SK-N-SH treated with all-trans-retinoic acid at 6 μM for 48 hours (cell line): Measurements from ENCODE around the gene TEAD1.
"Not testable (repeated sequence)": the region's sequence is repeated elsewhere in the genome, so short reads cannot be mapped to it uniquely, and the experiment has no call there.

ENCODE experiments used
- ATAC-seq: fragments of 200-7000 bp; cut with Tn5 transposase; 3 replicates; pipeline ENCODE4 v1.9.1; 2020; ENCODE audit warnings: mild to moderate bottlenecking, moderate library complexity
- ARNTL ChIP-seq: fragments of 450-650 bp; formaldehyde crosslinking; IDR thresholded peaks from 2 replicates; pipeline ENCODE4 v1.5.0; 2020; ENCODE audit warnings: low read depth, mild to moderate bottlenecking, moderate library complexity, borderline replicate concordance
- BACH2 ChIP-seq: fragments of 250-450 bp; sonication (Bioruptor Pico); IDR thresholded peaks from 2 replicates; pipeline ENCODE4 v1.9.0; 2021; ENCODE audit warnings: mild to moderate bottlenecking, borderline replicate concordance
- CSDC2 ChIP-seq: fragments of 250-450 bp; sonication (Bioruptor Pico); IDR thresholded peaks from 2 replicates; pipeline ENCODE4 v1.5.0; 2020; ENCODE audit warnings: mild to moderate bottlenecking, moderate library complexity
- ESRRG ChIP-seq: fragments of 250-450 bp; sonication (Bioruptor Pico); IDR thresholded peaks from 2 replicates; pipeline ENCODE4 v1.6.1; 2021; ENCODE audit warnings: mild to moderate bottlenecking
- OSR1 ChIP-seq: fragments of 250-450 bp; sonication (Bioruptor Pico); IDR thresholded peaks from 2 replicates; pipeline ENCODE4 v1.8.0; 2022; ENCODE audit warnings: moderate library complexity, mild to moderate bottlenecking, inconsistent platforms
- PPARA ChIP-seq: fragments of 250-450 bp; sonication (Bioruptor Pico); IDR thresholded peaks from 2 replicates; pipeline ENCODE4 v1.5.0; 2020; ENCODE audit warnings: mild to moderate bottlenecking, borderline replicate concordance
- RARB ChIP-seq: fragments of 250-450 bp; sonication (Bioruptor Pico); IDR thresholded peaks from 2 replicates; pipeline ENCODE4 v1.8.0; 2021; ENCODE audit warnings: mild to moderate bottlenecking, moderate library complexity
- SNAI2 ChIP-seq: fragments of 250-450 bp; sonication (Bioruptor Pico); IDR thresholded peaks from 2 replicates; pipeline ENCODE4 v1.5.0; 2020; ENCODE audit warnings: mild to moderate bottlenecking, moderate library complexity
- TCF4 ChIP-seq: fragments of 250-450 bp; sonication (Bioruptor Pico); IDR thresholded peaks from 2 replicates; pipeline ENCODE4 v1.8.0; 2021; ENCODE audit warnings: mild to moderate bottlenecking, moderate library complexity, borderline replicate concordance
- TOX ChIP-seq: fragments of 250-450 bp; sonication (Bioruptor Pico); IDR thresholded peaks from 2 replicates; pipeline ENCODE4 v1.8.0; 2021; ENCODE audit warnings: mild to moderate bottlenecking, moderate library complexity, borderline replicate concordance
- ZC3H10 ChIP-seq: fragments of 250-450 bp; sonication (Bioruptor Pico); IDR thresholded peaks from 2 replicates; pipeline ENCODE4 v1.5.1; 2021; ENCODE audit warnings: mild to moderate bottlenecking, moderate library complexity
- ZFP3 ChIP-seq: fragments of 250-450 bp; sonication (Bioruptor Pico); IDR thresholded peaks from 2 replicates; pipeline ENCODE4 v1.5.0; 2020; ENCODE audit warnings: mild to moderate bottlenecking, moderate library complexity
- ZFP30 ChIP-seq: fragments of 450-650 bp; formaldehyde crosslinking; IDR thresholded peaks from 2 replicates; pipeline ENCODE4 v1.5.0; 2022; ENCODE audit warnings: mild to moderate bottlenecking, moderate library complexity
- ZNF70 ChIP-seq: fragments of 450-650 bp; formaldehyde crosslinking; IDR thresholded peaks from 2 replicates; pipeline ENCODE4 v1.5.0; 2020; ENCODE audit warnings: mild to moderate bottlenecking, moderate library complexity
- ZNF8 ChIP-seq: fragments of 450-650 bp; formaldehyde crosslinking; IDR thresholded peaks from 2 replicates; pipeline ENCODE4 v1.5.0; 2020; ENCODE audit warnings: mild to moderate bottlenecking, moderate library complexity
- TF ChIP-seq, protein P1 (sequence below): fragments of 250-450 bp; sonication (Bioruptor Pico); IDR thresholded peaks from 2 replicates; pipeline ENCODE4 v1.5.1; 2021; ENCODE audit warnings: mild to moderate bottlenecking, moderate library complexity
- TF ChIP-seq, protein P2 (sequence below): fragments of 250-450 bp; sonication (Bioruptor Pico); IDR thresholded peaks from 2 replicates; pipeline ENCODE4 v1.5.0; 2020; ENCODE audit warnings: mild to moderate bottlenecking, moderate library complexity
- TF ChIP-seq, protein P3 (sequence below): fragments of 250-450 bp; sonication (Bioruptor Pico); IDR thresholded peaks from 2 replicates; pipeline ENCODE4 v1.8.0; 2020; ENCODE audit warnings: mild to moderate bottlenecking, moderate library complexity, borderline replicate concordance

TEAD1 gene

DNA sequence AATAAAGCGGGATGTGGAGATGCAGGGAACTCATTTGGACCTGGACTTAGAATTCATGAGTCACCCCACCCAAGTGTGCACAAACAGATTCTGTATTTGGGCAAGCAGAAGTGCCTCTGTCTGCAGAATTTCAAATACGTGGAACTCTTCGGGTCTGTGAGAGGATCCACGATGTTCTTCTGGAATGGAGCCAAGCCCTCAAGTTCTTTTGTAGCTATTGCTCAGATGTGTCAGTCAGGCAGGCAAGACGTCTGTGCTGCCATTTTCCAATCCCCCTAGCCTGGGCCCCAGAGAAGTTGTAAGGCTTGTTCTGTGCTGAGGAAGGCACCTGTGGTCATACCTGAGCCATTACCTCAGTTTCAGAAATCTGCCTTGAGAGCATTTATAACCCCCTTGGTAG, 202.1 kb downstream of the TEAD1 start:
- no peak for ATAC-seq
- TF ChIP-seq ZC3H10 (CRISPR knock-in tag): no peak
- no peak for TF ChIP-seq ZNF8 (CRISPR knock-in tag)
- TF ChIP-seq ZNF70: no peak
- no peak for TF ChIP-seq TOX (CRISPR knock-in tag)
- TF ChIP-seq, protein P1, sequence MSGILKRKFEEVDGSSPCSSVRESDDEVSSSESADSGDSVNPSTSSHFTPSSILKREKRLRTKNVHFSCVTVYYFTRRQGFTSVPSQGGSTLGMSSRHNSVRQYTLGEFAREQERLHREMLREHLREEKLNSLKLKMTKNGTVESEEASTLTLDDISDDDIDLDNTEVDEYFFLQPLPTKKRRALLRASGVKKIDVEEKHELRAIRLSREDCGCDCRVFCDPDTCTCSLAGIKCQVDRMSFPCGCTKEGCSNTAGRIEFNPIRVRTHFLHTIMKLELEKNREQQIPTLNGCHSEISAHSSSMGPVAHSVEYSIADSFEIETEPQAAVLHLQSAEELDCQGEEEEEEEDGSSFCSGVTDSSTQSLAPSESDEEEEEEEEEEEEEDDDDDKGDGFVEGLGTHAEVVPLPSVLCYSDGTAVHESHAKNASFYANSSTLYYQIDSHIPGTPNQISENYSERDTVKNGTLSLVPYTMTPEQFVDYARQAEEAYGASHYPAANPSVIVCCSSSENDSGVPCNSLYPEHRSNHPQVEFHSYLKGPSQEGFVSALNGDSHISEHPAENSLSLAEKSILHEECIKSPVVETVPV (CRISPR knock-in tag): no peak
- TF ChIP-seq BACH2: no peak
- TF ChIP-seq ESRRG (CRISPR knock-in tag): no peak

DNA sequence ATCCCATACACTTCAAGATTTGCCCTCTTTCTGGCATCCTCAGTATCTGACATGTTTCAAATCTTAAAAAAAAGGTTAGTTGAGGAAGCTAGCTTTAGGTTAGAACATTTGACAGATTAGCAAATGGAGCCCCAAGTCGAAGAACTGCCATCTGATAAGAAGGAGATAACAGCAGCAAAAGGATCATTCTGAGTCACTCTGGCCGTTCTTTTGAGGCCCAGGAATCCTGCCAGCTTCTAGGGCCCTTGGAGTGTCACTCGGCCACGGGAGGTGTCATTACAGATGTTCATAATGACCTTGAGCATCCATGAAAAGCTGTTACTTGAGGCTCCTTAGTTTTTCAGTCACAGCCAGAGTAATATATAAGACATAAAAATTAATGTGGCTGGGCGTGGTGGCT, 202.8 kb downstream of the TEAD1 start:
- ATAC-seq: no peak
- TF ChIP-seq, protein P2, sequence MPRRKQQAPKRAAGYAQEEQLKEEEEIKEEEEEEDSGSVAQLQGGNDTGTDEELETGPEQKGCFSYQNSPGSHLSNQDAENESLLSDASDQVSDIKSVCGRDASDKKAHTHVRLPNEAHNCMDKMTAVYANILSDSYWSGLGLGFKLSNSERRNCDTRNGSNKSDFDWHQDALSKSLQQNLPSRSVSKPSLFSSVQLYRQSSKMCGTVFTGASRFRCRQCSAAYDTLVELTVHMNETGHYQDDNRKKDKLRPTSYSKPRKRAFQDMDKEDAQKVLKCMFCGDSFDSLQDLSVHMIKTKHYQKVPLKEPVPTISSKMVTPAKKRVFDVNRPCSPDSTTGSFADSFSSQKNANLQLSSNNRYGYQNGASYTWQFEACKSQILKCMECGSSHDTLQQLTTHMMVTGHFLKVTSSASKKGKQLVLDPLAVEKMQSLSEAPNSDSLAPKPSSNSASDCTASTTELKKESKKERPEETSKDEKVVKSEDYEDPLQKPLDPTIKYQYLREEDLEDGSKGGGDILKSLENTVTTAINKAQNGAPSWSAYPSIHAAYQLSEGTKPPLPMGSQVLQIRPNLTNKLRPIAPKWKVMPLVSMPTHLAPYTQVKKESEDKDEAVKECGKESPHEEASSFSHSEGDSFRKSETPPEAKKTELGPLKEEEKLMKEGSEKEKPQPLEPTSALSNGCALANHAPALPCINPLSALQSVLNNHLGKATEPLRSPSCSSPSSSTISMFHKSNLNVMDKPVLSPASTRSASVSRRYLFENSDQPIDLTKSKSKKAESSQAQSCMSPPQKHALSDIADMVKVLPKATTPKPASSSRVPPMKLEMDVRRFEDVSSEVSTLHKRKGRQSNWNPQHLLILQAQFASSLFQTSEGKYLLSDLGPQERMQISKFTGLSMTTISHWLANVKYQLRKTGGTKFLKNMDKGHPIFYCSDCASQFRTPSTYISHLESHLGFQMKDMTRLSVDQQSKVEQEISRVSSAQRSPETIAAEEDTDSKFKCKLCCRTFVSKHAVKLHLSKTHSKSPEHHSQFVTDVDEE (CRISPR knock-in tag): no peak
- TF ChIP-seq BACH2 (no peak), SNAI2 (CRISPR knock-in tag) (no peak), ZFP30 (CRISPR knock-in tag) (no peak), ZFP3 (no peak), TCF4 (CRISPR knock-in tag) (no peak), ESRRG (CRISPR knock-in tag) (no peak), PPARA (no peak), ZNF8 (CRISPR knock-in tag) (no peak), ARNTL (CRISPR knock-in tag) (no peak), OSR1 (CRISPR knock-in tag) (no peak), ZC3H10 (CRISPR knock-in tag) (no peak), ZNF70 (no peak), RARB (CRISPR knock-in tag) (no peak), TOX (CRISPR knock-in tag) (no peak)
- TF ChIP-seq, protein P3, sequence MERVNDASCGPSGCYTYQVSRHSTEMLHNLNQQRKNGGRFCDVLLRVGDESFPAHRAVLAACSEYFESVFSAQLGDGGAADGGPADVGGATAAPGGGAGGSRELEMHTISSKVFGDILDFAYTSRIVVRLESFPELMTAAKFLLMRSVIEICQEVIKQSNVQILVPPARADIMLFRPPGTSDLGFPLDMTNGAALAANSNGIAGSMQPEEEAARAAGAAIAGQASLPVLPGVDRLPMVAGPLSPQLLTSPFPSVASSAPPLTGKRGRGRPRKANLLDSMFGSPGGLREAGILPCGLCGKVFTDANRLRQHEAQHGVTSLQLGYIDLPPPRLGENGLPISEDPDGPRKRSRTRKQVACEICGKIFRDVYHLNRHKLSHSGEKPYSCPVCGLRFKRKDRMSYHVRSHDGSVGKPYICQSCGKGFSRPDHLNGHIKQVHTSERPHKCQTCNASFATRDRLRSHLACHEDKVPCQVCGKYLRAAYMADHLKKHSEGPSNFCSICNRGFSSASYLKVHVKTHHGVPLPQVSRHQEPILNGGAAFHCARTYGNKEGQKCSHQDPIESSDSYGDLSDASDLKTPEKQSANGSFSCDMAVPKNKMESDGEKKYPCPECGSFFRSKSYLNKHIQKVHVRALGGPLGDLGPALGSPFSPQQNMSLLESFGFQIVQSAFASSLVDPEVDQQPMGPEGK (CRISPR knock-in tag): no peak
- TF ChIP-seq, protein P1 (CRISPR knock-in tag): no peak

DNA sequence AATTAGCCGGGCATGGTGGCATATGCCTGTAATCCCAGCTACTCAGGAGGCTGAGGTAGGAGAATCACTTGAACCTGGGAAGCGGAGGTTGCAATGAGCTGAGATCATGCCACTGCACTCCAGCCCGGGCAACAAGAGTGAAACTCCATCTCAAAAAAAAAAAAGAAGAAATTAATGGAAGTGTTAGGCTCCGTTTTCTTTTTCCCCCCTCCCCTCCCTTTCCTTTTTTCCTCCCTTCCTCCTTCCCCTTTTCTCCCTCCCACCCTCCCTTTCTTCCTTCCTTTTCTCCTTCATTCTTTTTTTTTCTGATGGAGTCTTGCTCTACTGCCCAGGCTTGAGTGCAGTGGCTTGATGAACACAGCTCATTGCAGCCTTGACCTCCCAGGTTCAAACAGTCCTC, 203.3 kb downstream of the TEAD1 start:
- not testable (repeated sequence) for ATAC-seq

DNA sequence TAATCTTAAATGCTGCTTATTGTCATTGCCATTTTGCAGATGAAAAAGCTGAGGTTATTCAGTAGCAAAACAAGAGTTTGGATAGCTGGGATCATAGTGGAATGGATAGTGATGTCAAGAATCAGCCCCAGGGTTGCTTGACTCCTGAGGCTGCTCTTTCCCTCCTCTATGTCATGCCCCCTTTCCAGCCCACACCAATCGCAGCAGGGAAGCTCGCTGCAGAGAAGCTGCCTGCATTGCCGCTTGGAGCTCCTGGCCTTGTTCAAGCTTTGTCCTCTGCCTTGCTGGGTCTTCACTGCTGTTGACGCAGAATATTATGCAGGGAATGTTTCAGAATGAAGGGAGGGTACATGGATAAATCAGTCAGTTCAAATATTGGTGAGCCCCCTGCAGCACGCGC, 206.1 kb downstream of the TEAD1 start:
- ATAC-seq: no peak

More for the DNA sequence above, 206.1 kb downstream of the TEAD1 start:
- TF ChIP-seq, protein P2 (CRISPR knock-in tag): no peak
- TF ChIP-seq SNAI2 (CRISPR knock-in tag) (no peak), CSDC2 (CRISPR knock-in tag) (no peak)
